ENCODE measurements around the gene SLC25A47. TPM values are rescaled to one million over a fixed set of nuclear protein-coding genes. Genes with fewer than 3 reads are reported as not detected.
"Not testable (repeated sequence)": the region's sequence is repeated elsewhere in the genome, so short reads cannot be mapped to it uniquely, and the experiment has no call there.

The SLC25A47 gene
- total RNA-seq, 5 donors from 2014 or later (not counting 1 experiment from before 2014, with no cell fraction given), result 0.16 TPM; not detected in 4

GRCh38 chr14:100281286-100282082 lies 41.7 kb upstream of the SLC25A47 start:
- H3K9me3 Mint-ChIP-seq, result no peaks in the 10 kb centered on the region
- H3K4me3 Mint-ChIP-seq, result no peak overlapping the region
- H3K36me3 Mint-ChIP-seq, result peaks cover 8% of the 10 kb centered on the region
- peaks cover 0 to 23% of the 10 kb centered on the region in 2 donors for H3K36me3 ChIP-seq (ENCODE audit: control insufficient read depth in 2 of 2, extremely low read depth in 1 of 2, insufficient read depth in 1 of 2, low read length in 1 of 2)
- WGBS (ENCODE audit: insufficient coverage), result 85% methylated on average over 7 of the region's 11 CpGs
- DNase-seq, result no peak
- H3K27ac ChIP-seq (ENCODE audit: low read length), result no peak overlapping the region
- peaks cover 3 to 24% of the 10 kb centered on the region in 2 experiments for H3K4me1 ChIP-seq (ENCODE audit: control insufficient read depth in 1 of 2, extremely low read depth in 1 of 2, insufficient read depth in 2 of 2, low read length in 2 of 2)
- CTCF ChIA-PET, result interaction anchor here in 1 of 2 donors (0.6 kb wide), 2 partner anchors 24 to 33 kb away, joined by 3 to 4 read pairs; no protein-coding TSS in a partner anchor
- H3K27me3 Mint-ChIP-seq, result no peaks in the 10 kb centered on the region
- peaks cover 28 to 38% (median 34%) of the 10 kb centered on the region in 3 donors for H3K4me1 Mint-ChIP-seq
- H3K27ac Mint-ChIP-seq, result peak overlapping the region in 1 of 2 donors; percentile 5
- no peak overlapping the region for H3K4me3 ChIP-seq (ENCODE audit: control insufficient read depth in 1 of 2, extremely low read depth in 1 of 2, low read length in 1 of 2)
- POLR2A ChIA-PET, result interaction anchor here in 1 of 2 donors (0.6 kb wide), 1 partner anchor 65 kb away, joined by 3 read pairs; no protein-coding TSS in a partner anchor
- ATAC-seq (replicated peaks in 1 of 4), result no peak
- H3K27me3 ChIP-seq (replicated peaks in 1 of 2; ENCODE audit: control insufficient read depth in 2 of 2, extremely low read depth in 1 of 2, insufficient read depth in 2 of 2, low read length in 1 of 2), result no peaks in the 10 kb centered on the region
- no peaks in the 10 kb centered on the region for H3K9me3 ChIP-seq

GRCh38 chr14:100282083-100282350 lies 41.1 kb upstream of the SLC25A47 start:
- peak overlapping the region in 1 of 2 donors; percentile 16 for H3K27ac Mint-ChIP-seq
- H3K4me3 Mint-ChIP-seq, result no peak overlapping the region
- H3K4me1 Mint-ChIP-seq, result peaks cover 28 to 35% (median 31%) of the 10 kb centered on the region in 3 donors
- POLR2A ChIA-PET, result no interaction called here
- Histone ChIP-seq H3K4me3 (ENCODE audit: control insufficient read depth in 1 of 2, extremely low read depth in 1 of 2, low read length in 1 of 2) (no peak overlapping the region), H3K36me3 (ENCODE audit: control insufficient read depth in 2 of 2, extremely low read depth in 1 of 2, insufficient read depth in 1 of 2, low read length in 1 of 2) (peaks cover 0 to 19% of the 10 kb centered on the region in 2 donors), H3K27me3 (replicated peaks in 1 of 2; ENCODE audit: control insufficient read depth in 2 of 2, extremely low read depth in 1 of 2, insufficient read depth in 2 of 2, low read length in 1 of 2) (no peaks in the 10 kb centered on the region), H3K9me3 (no peaks in the 10 kb centered on the region), H3K4me1 (ENCODE audit: control insufficient read depth in 1 of 2, extremely low read depth in 1 of 2, insufficient read depth in 2 of 2, low read length in 2 of 2) (peaks cover 3 to 24% of the 10 kb centered on the region in 2 experiments), H3K27ac (ENCODE audit: low read length) (no peak overlapping the region)
- no peaks in the 10 kb centered on the region for H3K27me3 Mint-ChIP-seq
- ATAC-seq (replicated peaks in 1 of 4) (no peak), DNase-seq (no peak)
- CTCF ChIA-PET, result interaction anchor here in 1 of 2 donors (0.6 kb wide), 1 partner anchor 34 kb away, joined by 3 read pairs; no protein-coding TSS in a partner anchor
- H3K36me3 Mint-ChIP-seq, result peaks cover 8% of the 10 kb centered on the region
- 100% methylated on average over 5 of the region's 7 CpGs for WGBS (ENCODE audit: insufficient coverage)
- no peaks in the 10 kb centered on the region for H3K9me3 Mint-ChIP-seq

GRCh38 chr14:100282766-100283419 lies 40.2 kb upstream of the SLC25A47 start:
- H3K27me3 Mint-ChIP-seq, result no peaks in the 10 kb centered on the region
- H3K4me3 Mint-ChIP-seq, result peak overlapping the region in 1 of 3 donors; percentile 37
- Histone ChIP-seq H3K27me3 (replicated peaks in 1 of 2; ENCODE audit: control insufficient read depth in 2 of 2, extremely low read depth in 1 of 2, insufficient read depth in 2 of 2, low read length in 1 of 2) (no peaks in the 10 kb centered on the region), H3K27ac (ENCODE audit: low read length) (no peak overlapping the region), H3K4me1 (ENCODE audit: control insufficient read depth in 1 of 2, extremely low read depth in 1 of 2, insufficient read depth in 2 of 2, low read length in 2 of 2) (peaks cover 3 to 24% of the 10 kb centered on the region in 2 experiments), H3K9me3 (no peaks in the 10 kb centered on the region), H3K36me3 (ENCODE audit: control insufficient read depth in 2 of 2, extremely low read depth in 1 of 2, insufficient read depth in 1 of 2, low read length in 1 of 2) (peaks cover 0 to 14% of the 10 kb centered on the region in 2 donors), H3K4me3 (ENCODE audit: control insufficient read depth in 1 of 2, extremely low read depth in 1 of 2, low read length in 1 of 2) (no peak overlapping the region)
- peaks cover 26 to 29% (median 28%) of the 10 kb centered on the region in 3 donors for H3K4me1 Mint-ChIP-seq
- 90% methylated on average over 9 of the region's 9 CpGs for WGBS (ENCODE audit: insufficient coverage)
- no peak overlapping the region for H3K27ac Mint-ChIP-seq
- no peaks in the 10 kb centered on the region for H3K9me3 Mint-ChIP-seq
- peaks cover 5% of the 10 kb centered on the region for H3K36me3 Mint-ChIP-seq
- CTCF ChIA-PET, result interaction anchor here (0.6 to 0.9 kb wide), 2 partner anchors 17 to 1949 kb away, joined by 6 to 7 read pairs; no protein-coding TSS in a partner anchor
- ATAC-seq (replicated peaks in 1 of 4), result no peak
- no peak for DNase-seq
- POLR2A ChIA-PET, result interaction anchor here in 1 of 2 donors (0.6 kb wide), 1 partner anchor 47 kb away, joined by 5 read pairs; no protein-coding TSS in a partner anchor

GRCh38 chr14:100283436-100283835 lies 39.7 kb upstream of the SLC25A47 start:
- not testable (repeated sequence) for H3K27ac Mint-ChIP-seq
- POLR2A ChIA-PET, result interaction anchor here in 1 of 2 donors (0.6 kb wide), 1 partner anchor 47 kb away, joined by 5 read pairs; no protein-coding TSS in a partner anchor

GRCh38 chr14:100283984-100284881 lies 38.9 kb upstream of the SLC25A47 start:
- DNase-seq (no peak), ATAC-seq (replicated peaks in 1 of 4) (no peak)
- no peak overlapping the region for H3K4me3 ChIP-seq (ENCODE audit: control insufficient read depth in 1 of 2, extremely low read depth in 1 of 2, low read length in 1 of 2)
- no peak overlapping the region for H3K27ac ChIP-seq (ENCODE audit: low read length)
- WGBS (ENCODE audit: insufficient coverage), result 85% methylated on average over 16 of the region's 26 CpGs
- POLR2A ChIA-PET, result no interaction called here
- H3K36me3 Mint-ChIP-seq, result peaks cover 5% of the 10 kb centered on the region
- H3K9me3 ChIP-seq, result no peaks in the 10 kb centered on the region
- peaks cover 15 to 18% (median 18%) of the 10 kb centered on the region in 3 donors for H3K4me1 Mint-ChIP-seq
- H3K27me3 ChIP-seq (replicated peaks in 1 of 2; ENCODE audit: control insufficient read depth in 2 of 2, extremely low read depth in 1 of 2, insufficient read depth in 2 of 2, low read length in 1 of 2), result no peaks in the 10 kb centered on the region
- H3K27ac Mint-ChIP-seq, result peak overlapping the region; percentile 52 to 78
- peaks cover 3 to 20% of the 10 kb centered on the region in 2 experiments for H3K4me1 ChIP-seq (ENCODE audit: control insufficient read depth in 1 of 2, extremely low read depth in 1 of 2, insufficient read depth in 2 of 2, low read length in 2 of 2)
- peaks cover 0 to 14% of the 10 kb centered on the region in 2 donors for H3K36me3 ChIP-seq (ENCODE audit: control insufficient read depth in 2 of 2, extremely low read depth in 1 of 2, insufficient read depth in 1 of 2, low read length in 1 of 2)
- H3K4me3 Mint-ChIP-seq, result peak overlapping the region; percentile 60 to 81 (median 74)
- H3K27me3 Mint-ChIP-seq, result no peaks in the 10 kb centered on the region
- CTCF ChIA-PET, result interaction anchor here in 1 of 2 donors (0.6 to 2.8 kb wide), 5 partner anchors 15 to 1485 kb away, joined by 3 to 8 read pairs (median 3); no protein-coding TSS in a partner anchor
- no peaks in the 10 kb centered on the region for H3K9me3 Mint-ChIP-seq

More at GRCh38 chr14:100283436-100283835, 39.7 kb upstream of the SLC25A47 start:
- not testable (repeated sequence) for H3K4me3 ChIP-seq (ENCODE audit: control insufficient read depth in 1 of 2, extremely low read depth in 1 of 2, low read length in 1 of 2); DNase-seq; H3K27ac ChIP-seq (ENCODE audit: low read length); H3K9me3 Mint-ChIP-seq; H3K9me3 ChIP-seq; ATAC-seq (replicated peaks in 1 of 4); H3K36me3 Mint-ChIP-seq; H3K27me3 ChIP-seq (replicated peaks in 1 of 2; ENCODE audit: control insufficient read depth in 2 of 2, extremely low read depth in 1 of 2, insufficient read depth in 2 of 2, low read length in 1 of 2); H3K27me3 Mint-ChIP-seq
- H3K36me3 ChIP-seq (ENCODE audit: control insufficient read depth in 2 of 2, extremely low read depth in 1 of 2, insufficient read depth in 1 of 2, low read length in 1 of 2), result peaks cover 0 to 14% of the 10 kb centered on the region in 2 donors
- Mint-ChIP-seq H3K4me3 (peak overlapping the region in 1 of 3 donors; percentile 37), H3K4me1 (peaks cover 21 to 25% (median 25%) of the 10 kb centered on the region in 3 donors)
- CTCF ChIA-PET, result interaction anchor here (0.6 to 2.8 kb wide), 5 partner anchors 14 to 1948 kb away, joined by 3 to 8 read pairs (median 6); no protein-coding TSS in a partner anchor
- 100% methylated on average over 3 of the region's 9 CpGs for WGBS (ENCODE audit: insufficient coverage)
- peaks cover 3 to 24% of the 10 kb centered on the region in 2 experiments for H3K4me1 ChIP-seq (ENCODE audit: control insufficient read depth in 1 of 2, extremely low read depth in 1 of 2, insufficient read depth in 2 of 2, low read length in 2 of 2)

Data from T-cell (primary cell).